Tibial nerve (tissue), 4 donors: ENCODE data around the gene ITGA8. TPM values are rescaled to one million over a fixed set of nuclear protein-coding genes. Genes with fewer than 3 reads are reported as not detected.
"Not testable (repeated sequence)": the region's sequence is repeated elsewhere in the genome, so short reads cannot be mapped to it uniquely, and the experiment has no call there.

ENCODE experiments used
- DNase-seq, 2 donors: peaks; one replicate each; pipeline ENCODE4 v3.0.0-alpha.2; 2019; ENCODE audit warnings: low spot score in 2 of 2
- H3K27ac ChIP-seq, 4 donors: fragments of 200-600 bp; sonication (generic) in 3 of 4; one replicate each; pipeline ENCODE4 v1.5.1; 2017 to 2019; ENCODE audit warnings: mild to moderate bottlenecking in 1 of 4
- H3K27me3 ChIP-seq, 2 donors: fragments of 200-600 bp; sonication (generic) in 1 of 2; one replicate each; pipeline versions ENCODE4 v1.5.1 to v1.6.0; 2017 to 2019
- H3K36me3 ChIP-seq, 3 donors: fragments of 200-600 bp; sonication (generic); one replicate each; pipeline ENCODE4 v1.5.1; 2018 to 2019
- H3K4me1 ChIP-seq, 4 donors: fragments of 200-600 bp; sonication (generic) in 3 of 4; one replicate each; pipeline ENCODE4 v1.5.1; 2017 to 2019
- H3K4me3 ChIP-seq, 4 donors: fragments of 200-600 bp; sonication (generic) in 3 of 4; one replicate each; pipeline ENCODE4 v1.5.1; 2017 to 2019; ENCODE audit warnings: mild to moderate bottlenecking in 1 of 4, moderate library complexity in 1 of 4
- H3K9me3 ChIP-seq, 4 donors: fragments of 200-600 bp; sonication (generic) in 3 of 4; one replicate each; pipeline ENCODE4 v1.5.1; 2017 to 2019
- EP300 ChIP-seq, 2 donors: sonication (generic); formaldehyde crosslinking; IDR thresholded peaks; one replicate each; pipeline ENCODE4 v1.6.1; 2017; ENCODE audit warnings: antibody characterized with exemption in 2 of 2, mild to moderate bottlenecking in 1 of 2
- POLR2A ChIP-seq, 2 donors: fragments of 450-650 bp; IDR thresholded peaks; one replicate each; pipeline ENCODE4 v1.6.1; 2017; ENCODE audit warnings: antibody characterized with exemption in 2 of 2, mild to moderate bottlenecking in 2 of 2, moderate library complexity in 2 of 2
- WGBS, 2 donors: methylation state at CpG; one replicate each; pipeline ENCODE4 v1.1.5; 2018; 5-methylcytosine and 5-hydroxymethylcytosine counted together
- total RNA-seq, 4 donors: library from RNA; depleted of rRNA; stranded (reverse); fragments of >200 nt; gene quantifications; one replicate each; pipeline ENCODE4 v1.1.0, GENCODE V29; 2016
- TF ChIP-seq, protein P1 (sequence below), 5 experiments: fragments of 200-600 bp in 3 of 5; fragments of 450-650 bp in 2 of 5; sonication (generic) in 3 of 5; IDR thresholded peaks; one replicate each; pipeline ENCODE4 v1.5.1; 2016 to 2019; ENCODE audit warnings: antibody characterized with exemption in 5 of 5, mild to moderate bottlenecking in 3 of 5, moderate library complexity in 2 of 5

ITGA8 gene
- total RNA-seq, 4 donors from 2014 or later = 1.5 to 8.7 (median 4.3) TPM

DNA sequence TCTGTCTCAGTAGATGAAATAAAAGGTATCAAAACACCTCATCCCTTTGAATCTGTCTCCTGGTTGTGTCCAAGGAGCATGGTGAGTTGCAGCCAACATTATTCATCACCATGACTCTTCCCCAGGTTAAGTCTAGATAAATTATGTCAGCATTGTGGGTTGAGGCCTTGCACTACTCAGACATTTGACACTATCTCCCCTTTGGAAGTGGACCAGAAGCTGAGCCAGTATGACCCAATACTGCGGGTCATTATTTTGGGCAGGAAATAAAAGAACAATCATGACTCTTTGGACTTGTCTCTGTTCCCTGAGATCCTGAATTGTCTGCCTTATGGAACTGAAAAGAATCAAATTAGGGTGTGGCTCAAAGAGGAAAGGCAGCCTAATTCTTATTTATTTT, 180.5 kb downstream of the ITGA8 start:
- Histone ChIP-seq H3K9me3 (peaks cover 0 to 2% (median 0%) of the 10 kb centered on the region in 4 donors), H3K36me3 (no peaks in the 10 kb centered on the region), H3K4me1 (no peaks in the 10 kb centered on the region), H3K27me3 (no peaks in the 10 kb centered on the region), H3K27ac (no peak overlapping the region), H3K4me3 (no peak overlapping the region)
- no peak for DNase-seq
- no peak for TF ChIP-seq POLR2A (IDR thresholded peaks at IDR 0.05)
- WGBS, 2 donors = 80 to 83% methylated on average over 1 of the region's 1 CpG

DNA sequence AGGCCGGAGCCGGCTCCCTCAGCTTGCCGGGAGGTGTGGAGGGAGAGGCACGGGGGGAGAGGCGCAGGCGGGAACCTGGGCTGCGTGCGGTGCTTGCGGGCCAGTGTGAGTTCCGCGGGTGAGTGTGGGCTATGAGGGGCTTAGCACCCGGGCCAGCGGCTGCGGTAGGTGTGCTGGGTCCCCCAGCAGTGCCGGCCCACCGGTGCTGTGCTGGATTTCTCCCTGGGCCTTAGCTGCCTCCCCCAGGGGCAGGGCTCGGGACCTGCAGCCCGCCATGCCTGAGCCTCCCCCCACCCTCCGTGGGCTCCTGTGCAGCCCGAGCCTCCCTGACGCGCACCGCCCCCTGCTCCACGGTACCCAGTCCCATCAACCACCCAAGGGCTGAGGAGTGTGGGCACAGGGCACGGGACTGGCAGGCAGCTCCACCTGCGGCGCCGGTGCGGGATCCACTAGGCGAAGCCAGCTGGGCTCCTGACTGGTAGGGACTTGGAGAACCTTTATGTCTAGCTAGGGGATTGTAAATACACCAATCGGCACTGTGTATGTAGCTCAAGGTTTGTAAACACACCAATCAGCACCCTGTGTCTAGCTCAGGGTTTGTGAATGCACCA, 184.7 kb downstream of the ITGA8 start:
- not testable (repeated sequence) for H3K9me3 ChIP-seq, H3K4me1 ChIP-seq, DNase-seq, H3K36me3 ChIP-seq, H3K27ac ChIP-seq, H3K4me3 ChIP-seq, H3K27me3 ChIP-seq
- WGBS, 2 donors = 98% methylated on average over 18 to 25 of the region's 31 CpGs

DNA sequence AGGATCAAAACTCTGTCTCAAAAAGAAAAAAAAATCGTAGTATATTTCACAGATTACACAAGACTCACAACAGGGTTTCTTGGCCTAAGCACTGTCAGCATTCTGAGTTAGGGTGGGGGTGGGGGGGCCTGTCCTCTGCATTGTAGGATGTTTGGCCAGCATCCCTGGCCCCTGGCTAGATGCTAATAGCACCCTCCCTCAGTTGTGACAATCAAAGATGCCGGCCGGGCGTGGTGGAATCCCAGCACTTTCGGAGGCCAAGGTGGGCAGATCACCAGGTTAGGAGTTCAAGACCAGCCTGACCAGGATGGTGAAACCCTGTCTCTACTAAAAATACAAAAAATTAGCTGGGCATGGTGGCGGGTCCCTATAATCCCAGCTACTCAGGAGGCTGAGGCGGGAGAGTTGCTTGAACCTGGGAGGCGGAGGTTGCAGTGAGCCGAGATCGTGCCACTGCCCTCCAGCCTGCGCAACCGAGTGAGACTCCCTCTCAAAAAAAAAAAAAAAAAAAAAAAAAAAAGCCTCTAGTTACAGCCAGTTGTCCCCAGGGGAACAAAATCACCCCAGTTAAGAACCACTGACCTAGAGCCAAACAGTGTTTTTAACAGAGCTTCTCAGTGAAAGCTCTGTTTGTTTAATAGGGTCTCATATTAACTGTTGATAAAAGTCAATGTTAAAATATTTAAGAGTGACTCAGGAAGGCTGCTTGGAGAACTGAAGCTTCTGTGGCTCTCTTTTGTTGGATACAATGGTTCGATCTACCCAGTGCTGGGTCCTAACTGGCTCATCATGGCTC, 187.6 kb downstream of the ITGA8 start:
- no peaks in the 10 kb centered on the region for H3K9me3 ChIP-seq
- TF ChIP-seq POLR2A (IDR thresholded peaks at IDR 0.05) (no peak), EP300 (IDR thresholded peaks at IDR 0.05) (no peak)
- TF ChIP-seq, protein P1, sequence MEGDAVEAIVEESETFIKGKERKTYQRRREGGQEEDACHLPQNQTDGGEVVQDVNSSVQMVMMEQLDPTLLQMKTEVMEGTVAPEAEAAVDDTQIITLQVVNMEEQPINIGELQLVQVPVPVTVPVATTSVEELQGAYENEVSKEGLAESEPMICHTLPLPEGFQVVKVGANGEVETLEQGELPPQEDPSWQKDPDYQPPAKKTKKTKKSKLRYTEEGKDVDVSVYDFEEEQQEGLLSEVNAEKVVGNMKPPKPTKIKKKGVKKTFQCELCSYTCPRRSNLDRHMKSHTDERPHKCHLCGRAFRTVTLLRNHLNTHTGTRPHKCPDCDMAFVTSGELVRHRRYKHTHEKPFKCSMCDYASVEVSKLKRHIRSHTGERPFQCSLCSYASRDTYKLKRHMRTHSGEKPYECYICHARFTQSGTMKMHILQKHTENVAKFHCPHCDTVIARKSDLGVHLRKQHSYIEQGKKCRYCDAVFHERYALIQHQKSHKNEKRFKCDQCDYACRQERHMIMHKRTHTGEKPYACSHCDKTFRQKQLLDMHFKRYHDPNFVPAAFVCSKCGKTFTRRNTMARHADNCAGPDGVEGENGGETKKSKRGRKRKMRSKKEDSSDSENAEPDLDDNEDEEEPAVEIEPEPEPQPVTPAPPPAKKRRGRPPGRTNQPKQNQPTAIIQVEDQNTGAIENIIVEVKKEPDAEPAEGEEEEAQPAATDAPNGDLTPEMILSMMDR (IDR thresholded peaks at IDR 0.05) = no peak
- no peak for DNase-seq
- H3K27me3 ChIP-seq = no peaks in the 10 kb centered on the region
- H3K27ac ChIP-seq = no peak overlapping the region
- H3K36me3 ChIP-seq = no peaks in the 10 kb centered on the region
- H3K4me3 ChIP-seq = no peak overlapping the region
- H3K4me1 ChIP-seq = no peaks in the 10 kb centered on the region
- WGBS, 2 donors = 81 to 89% methylated on average over 13 of the region's 13 CpGs

DNA sequence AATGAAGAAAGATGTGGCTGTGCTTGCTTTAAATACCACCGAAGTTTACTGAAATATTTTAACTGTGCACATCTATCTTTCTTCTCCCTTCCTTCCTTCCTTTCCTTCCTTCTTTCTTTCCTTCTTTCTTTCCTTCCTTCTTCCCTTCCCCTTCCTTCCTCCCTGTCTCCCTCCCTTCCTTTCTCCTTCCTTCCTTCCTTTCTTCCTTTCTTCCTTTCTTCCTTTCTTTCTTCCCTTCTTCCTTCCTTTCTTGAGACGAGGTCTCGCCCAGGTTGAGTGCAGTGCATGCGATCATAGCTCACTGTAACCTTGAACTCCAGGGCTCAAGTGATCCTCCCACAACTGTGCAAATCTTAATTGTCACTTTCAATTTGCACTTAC, 190.9 kb downstream of the ITGA8 start:
- no peak overlapping the region for H3K27ac ChIP-seq
- TF ChIP-seq, protein P1 (IDR thresholded peaks at IDR 0.05) = no peak
- TF ChIP-seq POLR2A (IDR thresholded peaks at IDR 0.05) = no peak
- TF ChIP-seq EP300 (IDR thresholded peaks at IDR 0.05) = no peak
- H3K27me3 ChIP-seq = no peaks in the 10 kb centered on the region
- no peaks in the 10 kb centered on the region for H3K9me3 ChIP-seq
- no peaks in the 10 kb centered on the region for H3K36me3 ChIP-seq
- WGBS, 2 donors = 83 to 87% methylated on average over 4 of the region's 4 CpGs
- no peak for DNase-seq
- H3K4me3 ChIP-seq = no peak overlapping the region
- no peaks in the 10 kb centered on the region for H3K4me1 ChIP-seq

DNA sequence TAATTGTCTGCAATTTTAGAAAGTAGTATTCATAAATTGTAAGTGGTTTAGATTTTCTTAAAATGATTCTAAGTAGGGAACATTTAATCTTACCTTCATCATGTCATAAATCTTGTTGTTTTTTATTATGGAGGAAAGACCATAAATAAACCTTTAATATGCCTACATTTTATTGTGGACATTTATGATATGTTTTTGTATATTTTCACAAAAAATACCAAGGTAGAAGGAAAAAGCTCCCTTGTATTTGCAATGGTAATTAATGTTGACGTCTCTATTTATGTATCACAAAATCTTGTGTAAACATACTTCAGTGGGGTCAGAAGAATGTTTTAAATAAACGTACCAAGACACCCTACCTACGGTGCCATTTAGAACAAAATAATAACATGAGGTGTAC, 193.0 kb downstream of the ITGA8 start:
- no peak overlapping the region for H3K4me3 ChIP-seq
- no peaks in the 10 kb centered on the region for H3K9me3 ChIP-seq
- H3K27ac ChIP-seq = no peak overlapping the region
- DNase-seq = no peak
- TF ChIP-seq, protein P1 (IDR thresholded peaks at IDR 0.05) = no peak
- TF ChIP-seq EP300 (IDR thresholded peaks at IDR 0.05) = no peak
- no peak for TF ChIP-seq POLR2A (IDR thresholded peaks at IDR 0.05)
- H3K4me1 ChIP-seq = no peaks in the 10 kb centered on the region
- H3K27me3 ChIP-seq = no peaks in the 10 kb centered on the region
- H3K36me3 ChIP-seq = no peaks in the 10 kb centered on the region
- WGBS, 2 donors = 42 to 47% methylated on average over 3 of the region's 3 CpGs

DNA sequence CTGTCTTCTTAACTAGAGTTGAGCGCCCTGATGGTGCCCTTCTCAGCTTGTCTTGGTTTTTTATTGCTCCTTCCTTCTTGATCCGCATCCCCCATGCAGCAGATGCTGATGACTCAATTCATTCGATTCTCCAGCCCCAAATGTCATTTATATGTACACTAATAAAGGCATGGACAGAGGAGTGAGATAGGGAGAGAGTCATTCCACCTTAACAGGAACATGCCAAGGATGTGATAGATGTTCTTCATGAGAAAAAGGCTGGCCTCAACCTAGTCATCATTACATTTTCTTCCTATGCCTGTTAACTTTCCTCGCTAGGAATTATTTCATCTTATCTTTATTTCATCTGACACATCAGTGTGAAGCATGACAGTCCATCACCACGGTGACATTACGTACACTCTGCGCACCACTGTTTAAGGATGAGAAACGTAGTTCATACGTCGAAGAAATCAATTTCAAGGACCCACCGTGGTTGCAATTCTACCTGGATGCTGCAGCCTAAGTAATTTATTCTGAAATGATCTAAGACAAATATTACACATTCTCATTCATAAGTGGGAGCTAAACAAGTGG, 198.3 kb downstream of the ITGA8 start:
- no peaks in the 10 kb centered on the region for H3K27me3 ChIP-seq
- no peak overlapping the region for H3K4me3 ChIP-seq
- H3K27ac ChIP-seq = no peak overlapping the region
- H3K4me1 ChIP-seq = no peaks in the 10 kb centered on the region
- no peak for DNase-seq
- no peak for TF ChIP-seq POLR2A (IDR thresholded peaks at IDR 0.05)
- no peak for TF ChIP-seq EP300 (IDR thresholded peaks at IDR 0.05)
- TF ChIP-seq, protein P1 (IDR thresholded peaks at IDR 0.05) = no peak
- no peaks in the 10 kb centered on the region for H3K9me3 ChIP-seq
- 85 to 86% methylated on average over 11 of the region's 11 CpGs for WGBS, 2 donors
- H3K36me3 ChIP-seq = no peaks in the 10 kb centered on the region
